NT2/D1 (cell line): Measurements from ENCODE around the gene ZNF837.

Experiments used
- DNase-seq: peaks from one replicate; pipeline ENCODE4 v3.0.0-alpha.2; 2011; ENCODE audit warnings: low read depth, low spot score
- H3K27me3 ChIP-seq: 2 replicates; pipeline ENCODE4 v1.6.0; 2011; ENCODE audit warnings: mild to moderate bottlenecking; ENCODE audit not compliant: insufficient read length, insufficient read depth
- H3K36me3 ChIP-seq: 2 replicates; pipeline ENCODE4 v1.6.1; 2011; ENCODE audit warnings: mild to moderate bottlenecking, low read length, mixed read lengths; ENCODE audit not compliant: insufficient read depth, insufficient read length
- H3K4me1 ChIP-seq: 2 replicates; pipeline ENCODE4 v1.5.1; 2011; ENCODE audit not compliant: insufficient read depth, insufficient read length
- H3K4me3 ChIP-seq: 2 replicates; pipeline ENCODE4 v1.5.1; 2011; ENCODE audit warnings: low read depth; ENCODE audit not compliant: insufficient read length
- H3K9ac ChIP-seq: 2 replicates; pipeline ENCODE4 v1.6.0; 2011; ENCODE audit warnings: low read depth; ENCODE audit not compliant: insufficient read length
- H3K9me3 ChIP-seq: 2 replicates; pipeline ENCODE4 v1.5.1; 2011; ENCODE audit warnings: mild to moderate bottlenecking, low read length; ENCODE audit not compliant: insufficient read depth
- SUZ12 ChIP-seq: IDR thresholded peaks from 2 replicates; pipeline ENCODE4 v1.6.1; 2011; ENCODE audit not compliant: insufficient read length, insufficient read depth; ENCODE audit errors: extremely low read depth
- YY1 ChIP-seq: IDR thresholded peaks from 2 replicates; pipeline ENCODE4 v1.6.1; 2011; ENCODE audit not compliant: insufficient read length, insufficient read depth
- ZNF274 ChIP-seq: IDR thresholded peaks from 2 replicates; pipeline ENCODE4 v1.6.1; 2011; ENCODE audit warnings: mild to moderate bottlenecking, low read depth, low read length

ZNF837 gene

GRCh38 chr19:58330458-58330857, 50.4 kb downstream of the ZNF837 start:
- no peak overlapping the region for H3K9ac ChIP-seq
- H3K4me3 ChIP-seq, result no peak overlapping the region
- no peaks in the 10 kb centered on the region for H3K27me3 ChIP-seq
- no peaks in the 10 kb centered on the region for H3K9me3 ChIP-seq
- DNase-seq, result no peak
- H3K36me3 ChIP-seq, result peaks cover 10% of the 10 kb centered on the region
- no peaks in the 10 kb centered on the region for H3K4me1 ChIP-seq
- no peak for TF ChIP-seq ZNF274
- TF ChIP-seq YY1, result no peak
- TF ChIP-seq SUZ12, result no peak

DNA sequence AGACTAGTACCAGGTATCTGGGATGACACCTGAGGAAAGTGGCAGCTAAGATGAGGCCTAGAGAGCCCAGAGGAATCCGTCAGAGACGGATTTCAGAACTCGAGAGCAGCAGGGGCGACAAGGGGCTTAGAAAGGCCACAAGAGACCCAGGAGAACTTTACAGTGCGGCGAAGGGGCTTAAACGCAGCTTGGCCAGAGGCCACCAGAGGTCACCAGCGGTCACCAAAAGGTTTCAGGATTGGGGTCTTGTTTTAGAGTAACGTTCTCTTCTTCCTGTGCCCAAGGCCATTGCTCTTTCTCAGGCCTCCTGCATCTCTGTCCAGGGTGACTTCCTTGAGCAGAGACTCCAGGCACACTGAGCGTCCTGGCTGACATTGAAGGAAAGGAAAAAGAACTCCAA, 51.8 kb downstream of the ZNF837 start:
- peak; percentile 18 for DNase-seq
- H3K4me3 ChIP-seq, result no peak overlapping the region

GRCh38 chr19:58326914-58327726, 53.7 kb downstream of the ZNF837 start, which contains the start of gene ZSCAN22:
Gene ZSCAN22, plus strand, starts transcription at chr19:58326994. Its CDS starts 7,809 bp downstream, at chr19:58334803.
- DNase-seq, result peak; percentile 86
- peak within 1 kb of the TSS; percentile 96 for H3K4me3 ChIP-seq
- no peaks in the 10 kb centered on the region for H3K27me3 ChIP-seq
- no peaks in the 10 kb centered on the region for H3K4me1 ChIP-seq
- no peaks in the 10 kb centered on the region for H3K9me3 ChIP-seq
- H3K36me3 ChIP-seq, result peaks cover 13% of the 10 kb centered on the region
- no peak for TF ChIP-seq SUZ12
- no peak for TF ChIP-seq YY1
- TF ChIP-seq ZNF274, result no peak
- peak within 1 kb of the TSS; percentile 94 for H3K9ac ChIP-seq

More for the DNA sequence above, 51.8 kb downstream of the ZNF837 start:
- no peaks in the 10 kb centered on the region for H3K9me3 ChIP-seq
- no peaks in the 10 kb centered on the region for H3K27me3 ChIP-seq
- H3K36me3 ChIP-seq, result peaks cover 5% of the 10 kb centered on the region
- peak overlapping the region; percentile 23 for H3K9ac ChIP-seq
- TF ChIP-seq ZNF274 (no peak), SUZ12 (no peak), YY1 (no peak)
- H3K4me1 ChIP-seq, result no peaks in the 10 kb centered on the region

GRCh38 chr19:58326501-58326913, 54.3 kb downstream of the ZNF837 start:
- no peaks in the 10 kb centered on the region for H3K27me3 ChIP-seq
- TF ChIP-seq ZNF274 (no peak), SUZ12 (no peak), YY1 (no peak)
- H3K4me3 ChIP-seq, result peak overlapping the region; percentile 96
- no peak for DNase-seq
- H3K4me1 ChIP-seq, result no peaks in the 10 kb centered on the region
- peak overlapping the region; percentile 94 for H3K9ac ChIP-seq
- no peaks in the 10 kb centered on the region for H3K9me3 ChIP-seq
- H3K36me3 ChIP-seq, result peaks cover 19% of the 10 kb centered on the region

DNA sequence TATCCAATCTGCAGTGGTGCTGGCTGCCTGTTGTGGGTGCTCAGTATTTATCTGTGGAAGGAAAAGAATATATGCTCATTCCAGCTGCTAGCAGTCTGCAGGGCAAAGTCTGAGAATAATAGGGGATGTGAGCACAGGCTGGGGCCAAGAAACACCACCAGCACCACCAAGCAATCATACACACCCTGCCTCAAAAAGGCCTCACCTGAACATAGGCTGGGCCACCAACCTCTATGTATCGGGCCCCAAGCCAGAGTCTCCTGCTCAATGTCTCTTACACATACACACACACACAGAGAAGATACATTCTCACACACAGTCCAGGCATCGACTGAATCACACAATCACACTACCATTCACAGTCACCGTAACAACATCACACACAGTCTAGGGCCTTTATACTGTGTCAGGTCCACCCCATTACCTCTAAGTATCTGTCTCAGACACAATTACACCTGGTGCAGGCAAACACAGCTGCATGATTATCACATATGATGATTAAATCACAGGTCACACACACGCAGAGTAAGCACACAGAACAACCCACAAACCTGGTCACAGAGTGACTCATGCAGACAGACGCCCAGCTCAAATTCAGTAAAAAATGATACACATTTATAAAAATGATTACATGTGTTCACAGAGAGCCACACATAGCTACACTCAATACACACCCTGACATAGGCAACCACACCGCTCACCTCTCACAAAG, 55.4 kb downstream of the ZNF837 start:
- no peak overlapping the region for H3K9ac ChIP-seq
- no peaks in the 10 kb centered on the region for H3K9me3 ChIP-seq
- H3K4me3 ChIP-seq, result peak overlapping the region; percentile 96
- H3K36me3 ChIP-seq, result peaks cover 21% of the 10 kb centered on the region
- TF ChIP-seq YY1 (no peak), ZNF274 (no peak), SUZ12 (no peak)
- no peaks in the 10 kb centered on the region for H3K27me3 ChIP-seq
- no peak for DNase-seq
- H3K4me1 ChIP-seq, result no peaks in the 10 kb centered on the region

DNA sequence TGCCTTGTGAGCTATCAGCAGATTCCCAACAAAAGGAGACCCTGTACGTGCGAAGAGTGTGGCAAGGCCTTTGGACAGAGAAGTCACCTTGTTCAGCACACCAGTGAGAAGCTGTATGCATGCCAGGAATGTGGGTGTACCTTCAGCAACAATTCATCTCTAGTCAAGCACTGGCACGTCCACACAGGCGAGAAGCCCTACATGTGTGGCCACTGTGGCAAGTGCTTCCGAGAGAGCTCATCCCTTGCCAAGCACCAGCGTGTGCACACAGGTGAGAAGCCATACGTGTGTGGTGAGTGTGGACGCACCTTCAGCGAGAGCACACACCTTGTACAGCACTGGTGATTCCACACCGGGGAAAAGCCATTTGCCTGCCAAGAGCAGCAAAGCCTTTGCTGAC, 61.6 kb downstream of the ZNF837 start:
- TF ChIP-seq ZNF274 (no peak), YY1 (no peak), SUZ12 (no peak)
- Histone ChIP-seq H3K36me3 (peaks cover 42% of the 10 kb centered on the region), H3K9me3 (no peaks in the 10 kb centered on the region), H3K9ac (no peak overlapping the region), H3K27me3 (no peaks in the 10 kb centered on the region), H3K4me1 (no peaks in the 10 kb centered on the region), H3K4me3 (no peak overlapping the region)
- no peak for DNase-seq

GRCh38 chr19:58318297-58318696, 62.5 kb downstream of the ZNF837 start:
- Histone ChIP-seq H3K27me3 (no peaks in the 10 kb centered on the region), H3K36me3 (peaks cover 51% of the 10 kb centered on the region), H3K9me3 (no peaks in the 10 kb centered on the region), H3K4me3 (no peak overlapping the region), H3K4me1 (no peaks in the 10 kb centered on the region), H3K9ac (no peak overlapping the region)
- no peak for TF ChIP-seq YY1
- TF ChIP-seq ZNF274, result no peak
- TF ChIP-seq SUZ12, result no peak
- DNase-seq, result no peak
